ENCODE measurements around the gene PRR5. TPM values are rescaled to one million over a fixed set of nuclear protein-coding genes. Genes with fewer than 3 reads are reported as not detected.

PRR5 gene
- total and polyA plus RNA-seq, 4 donors, result 11.5 to 49.1 (median 19.3) TPM

- Histone ChIP-seq H3K9ac (ENCODE audit: low read depth in 1 of 2, low read length in 2 of 2) (no peak overlapping the region), H3K27ac (ENCODE audit: low read depth in 1 of 2, low read length in 2 of 2) (no peak overlapping the region), H3K4me1 (ENCODE audit: control insufficient read depth in 4 of 4, insufficient read depth in 4 of 4, low read length in 3 of 4) (peaks cover 0 to 11% (median 5%) of the 10 kb centered on the region in 4 donors), H3K36me3 (ENCODE audit: control insufficient read depth in 4 of 4, insufficient read depth in 3 of 4, low read depth in 1 of 4, low read length in 3 of 4) (peaks cover 2 to 6% (median 3%) of the 10 kb centered on the region in 4 donors), H3K9me3 (ENCODE audit: control insufficient read depth in 4 of 4, low read length in 3 of 4) (no peaks in the 10 kb centered on the region), H3K27me3 (ENCODE audit: control insufficient read depth in 4 of 4, insufficient read depth in 4 of 4, low read length in 3 of 4) (no peaks in the 10 kb centered on the region), H3K4me3 (ENCODE audit: low read depth in 1 of 3, low read length in 3 of 3) (no peak overlapping the region)
- TF ChIP-seq HNF4A (conservative IDR thresholded peaks at IDR 0.05), result no peak
- no peak for TF ChIP-seq CTCF (IDR thresholded peaks at IDR 0.05; ENCODE audit: low read depth, low read length, missing input control)
- TF ChIP-seq FOXA2 (IDR thresholded peaks at IDR 0.05), result no peak
- TF ChIP-seq RAD21 (IDR thresholded peaks at IDR 0.05), result no peak
- TF ChIP-seq SP1 (IDR thresholded peaks at IDR 0.05), result no peak
- no peak for TF ChIP-seq ZBTB33 (IDR thresholded peaks at IDR 0.05)
- TF ChIP-seq ATF3 (IDR thresholded peaks at IDR 0.05), result no peak
- no peak for TF ChIP-seq RXRA (IDR thresholded peaks at IDR 0.05)
- TF ChIP-seq MAX (IDR thresholded peaks at IDR 0.05), result no peak
- no peak for DNase-seq (ENCODE audit: low spot score)
- 93% methylated on average over 27 of the region's 27 CpGs for WGBS
These were observed 30.7 kb downstream of the PRR5 start for GRCh38 chr22:44732661-44733060.

- H3K27ac ChIP-seq (ENCODE audit: low read depth in 1 of 2, low read length in 2 of 2), result no peak overlapping the region
- no peak overlapping the region for H3K4me3 ChIP-seq (ENCODE audit: low read depth in 1 of 3, low read length in 3 of 3)
- H3K27me3 ChIP-seq (ENCODE audit: control insufficient read depth in 4 of 4, insufficient read depth in 4 of 4, low read length in 3 of 4), result no peaks in the 10 kb centered on the region
- TF ChIP-seq FOXA1 (IDR thresholded peaks at IDR 0.05), result no peak
- TF ChIP-seq MAX (IDR thresholded peaks at IDR 0.05), result no peak
- no peak for TF ChIP-seq YY1 (IDR thresholded peaks at IDR 0.05)
- TF ChIP-seq RXRA (IDR thresholded peaks at IDR 0.05), result no peak
- no peak for TF ChIP-seq NR2F2 (IDR thresholded peaks at IDR 0.05)
- TF ChIP-seq TAF1 (conservative IDR thresholded peaks at IDR 0.05), result no peak
- no peak for TF ChIP-seq FOXA2 (IDR thresholded peaks at IDR 0.05)
- no peak for TF ChIP-seq EGR1 (IDR thresholded peaks at IDR 0.05; ENCODE audit: low read depth in 2 of 2)
- TF ChIP-seq GABPA (IDR thresholded peaks at IDR 0.05 in 1 of 2, conservative IDR thresholded peaks at IDR 0.05 in 1 of 2), result no peak
- TF ChIP-seq HNF4G (IDR thresholded peaks at IDR 0.05), result no peak
- no peak for TF ChIP-seq ATF3 (IDR thresholded peaks at IDR 0.05)
- peaks cover 1 to 6% (median 2%) of the 10 kb centered on the region in 4 donors for H3K36me3 ChIP-seq (ENCODE audit: control insufficient read depth in 4 of 4, insufficient read depth in 3 of 4, low read depth in 1 of 4, low read length in 3 of 4)
- no peaks in the 10 kb centered on the region for H3K9me3 ChIP-seq (ENCODE audit: control insufficient read depth in 4 of 4, low read length in 3 of 4)
- H3K4me1 ChIP-seq (ENCODE audit: control insufficient read depth in 4 of 4, insufficient read depth in 4 of 4, low read length in 3 of 4), result peaks cover 0 to 7% (median 2%) of the 10 kb centered on the region in 4 donors
- no peak for DNase-seq (ENCODE audit: low spot score)
- H3K9ac ChIP-seq (ENCODE audit: low read depth in 1 of 2, low read length in 2 of 2), result no peak overlapping the region
- 94% methylated on average over 14 of the region's 14 CpGs for WGBS
These were observed 31.6 kb downstream of the PRR5 start for GRCh38 chr22:44733426-44734106.
